Endothelial cell of umbilical vein (primary cell): ENCODE results near the gene CHN1. TPM values are rescaled to one million over a fixed set of nuclear protein-coding genes. Genes with fewer than 3 reads are reported as not detected.

Experiments used
- BruUV-seq: library from RNA; stranded (reverse); fragments of 400-500 nt; replicated peaks from 2 replicates; lab custom pipeline; 2021; lab: Mats Ljungman, UMichigan
- CTCF ChIA-PET: fragments of 300-600, 350-600 bp; sonication (Branson Sonifier 250); formaldehyde crosslinking; loops from one replicate; lab custom pipeline; 2021; ENCODE audit warnings: antibody characterized with exemption, inconsistent platforms; lab: Charles Lee
- POLR2A ChIA-PET: fragments of 300-600, 350-600 bp; sonication (Branson Sonifier 250); formaldehyde crosslinking; loops from one replicate; lab custom pipeline; 2021; ENCODE audit warnings: antibody characterized with exemption, inconsistent platforms; lab: Charles Lee
- DNase-seq: peaks from one replicate; pipeline ENCODE4 v3.0.0-alpha.2; 2011; ENCODE audit warnings: low read depth, low spot score
- FAIRE-seq: peaks from 2 replicates; lab custom pipeline; 2011; peaks lifted over from hg19 to GRCh38; lab: Jason Lieb, UNC
- H2AFZ ChIP-seq: 2 replicates; pipeline ENCODE4 v1.6.0; 2012; ENCODE audit warnings: low read depth, low read length, control low read depth, inconsistent platforms
- H3K27ac ChIP-seq: 2 replicates; pipeline ENCODE4 v1.5.1; 2011; ENCODE audit warnings: low read depth, mild to moderate bottlenecking, control low read depth, low read length, moderate library complexity; ENCODE audit not compliant: insufficient read depth
- H3K27me3 ChIP-seq, 2 experiments: 2 replicates each; pipeline versions ENCODE4 v1.6.0 to v1.6.1; 2011; ENCODE audit warnings: low read length in 2 of 2, mixed read lengths in 1 of 2; ENCODE audit not compliant: control insufficient read depth in 2 of 2, insufficient read depth in 2 of 2
- H3K36me3 ChIP-seq, 2 experiments: 2 replicates in 1 of 2; 3 replicates in 1 of 2; pipeline ENCODE4 v1.5.1; 2011; ENCODE audit warnings: low read length in 2 of 2, mild to moderate bottlenecking in 1 of 2, moderate library complexity in 1 of 2; ENCODE audit not compliant: control insufficient read depth in 2 of 2, insufficient read depth in 2 of 2; ENCODE audit errors: extremely low read depth in 1 of 2
- H3K4me1 ChIP-seq: 3 replicates; pipeline ENCODE4 v1.5.1; 2011; ENCODE audit warnings: mild to moderate bottlenecking, low read length; ENCODE audit not compliant: control insufficient read depth, insufficient read depth; ENCODE audit errors: extremely low read depth
- H3K4me2 ChIP-seq: 2 replicates; pipeline ENCODE4 v1.6.1; 2011; ENCODE audit warnings: low read length, control low read depth, mixed read lengths; ENCODE audit not compliant: insufficient read depth
- H3K4me3 ChIP-seq, 3 experiments: fragments of 200-600 bp in 1 of 3; sonication (generic), shearing (Covaris generic) in 1 of 3; replicated peaks in 1 of 3; 2 replicates each; pipeline ENCODE4 v1.5.1; 2011 to 2016; ENCODE audit warnings: control low read depth in 3 of 3, low read length in 3 of 3, mild to moderate bottlenecking in 2 of 3, inconsistent platforms in 1 of 3, low read depth in 1 of 3, moderate library complexity in 1 of 3; ENCODE audit not compliant: insufficient read depth in 1 of 3
- H3K79me2 ChIP-seq: 2 replicates; pipeline ENCODE4 v1.6.0; 2012; ENCODE audit warnings: low read length, inconsistent platforms; ENCODE audit not compliant: control insufficient read depth, insufficient read depth
- H3K9ac ChIP-seq: replicated peaks from 2 replicates; pipeline ENCODE3; 2011; ENCODE audit warnings: low read length, control low read depth; ENCODE audit not compliant: insufficient read depth; ENCODE audit errors: extremely low read depth
- H3K9me1 ChIP-seq: replicated peaks from 3 replicates; pipeline ENCODE4 v1.6.0; 2011; ENCODE audit warnings: mild to moderate bottlenecking, low read length; ENCODE audit not compliant: control insufficient read depth, insufficient read depth; ENCODE audit errors: extremely low read depth
- H3K9me3 ChIP-seq: replicated peaks from 2 replicates; pipeline ENCODE4 v1.5.1; 2012; ENCODE audit warnings: low read length, inconsistent platforms; ENCODE audit not compliant: control insufficient read depth, insufficient read depth
- H4K20me1 ChIP-seq: replicated peaks from 2 replicates; pipeline ENCODE3; 2011; ENCODE audit warnings: mild to moderate bottlenecking, low read length; ENCODE audit not compliant: control insufficient read depth, insufficient read depth; ENCODE audit errors: extremely low read depth
- CTCF ChIP-seq, 2 donors: IDR thresholded peaks; 1 replicate in 1 of 2; 2 replicates in 1 of 2; pipeline ENCODE4 v1.5.1; 2011; ENCODE audit warnings: low read length in 2 of 2, mild to moderate bottlenecking in 2 of 2, moderate library complexity in 2 of 2, control low read depth in 1 of 2, inconsistent platforms in 1 of 2, low read depth in 1 of 2; ENCODE audit not compliant: insufficient read depth in 1 of 2; ENCODE audit errors: extremely low read depth in 1 of 2
- FOS ChIP-seq: IDR thresholded peaks from 2 replicates; pipeline ENCODE4 v1.6.1; 2011; ENCODE audit warnings: mild to moderate bottlenecking, low read length, moderate library complexity, borderline replicate concordance; ENCODE audit not compliant: insufficient read depth
- POLR2AphosphoS5 ChIP-seq: IDR thresholded peaks from 2 replicates; pipeline ENCODE4 v1.6.1; 2012; ENCODE audit warnings: low read depth, mild to moderate bottlenecking, control low read depth, low read length, moderate library complexity; ENCODE audit not compliant: insufficient read depth
- dilution Hi-C: fragments of 300-500 bp; cut with MboI; formaldehyde crosslinking; loops from one replicate; pipeline ENCODE4 v1.15.0; 2019; ENCODE audit warnings: low sequenced_read_pairs; ENCODE audit not compliant: extremely low pct_ligation_motif_present
- intact Hi-C: fragments of 100-400 bp; cut with micrococcal nuclease; formaldehyde crosslinking; loops from one replicate; pipeline ENCODE4 v1.10.0; 2022
- polyA plus RNA-seq, 4 experiments: library from polyadenylated mRNA; depleted of rRNA in 3 of 4; stranded (reverse) in 3 of 4; unstranded in 1 of 4; fragments of >200 nt; gene quantifications; 2 replicates each; pipeline versions ENCODE4 v1.2.1 to v1.2.3, GENCODE V29; 2011 to 2012; ENCODE audit warnings: missing spikeins in 1 of 4
- total RNA-seq: library from RNA; stranded (reverse); gene quantifications from 2 replicates; pipeline ENCODE4 v1.2.3, GENCODE V29; 2021

The CHN1 gene
- total and polyA plus RNA-seq, 2 donors (not counting 3 experiments of a cell fraction or from before 2014, with no cell fraction given) = 23.3 to 24.9 TPM

DNA sequence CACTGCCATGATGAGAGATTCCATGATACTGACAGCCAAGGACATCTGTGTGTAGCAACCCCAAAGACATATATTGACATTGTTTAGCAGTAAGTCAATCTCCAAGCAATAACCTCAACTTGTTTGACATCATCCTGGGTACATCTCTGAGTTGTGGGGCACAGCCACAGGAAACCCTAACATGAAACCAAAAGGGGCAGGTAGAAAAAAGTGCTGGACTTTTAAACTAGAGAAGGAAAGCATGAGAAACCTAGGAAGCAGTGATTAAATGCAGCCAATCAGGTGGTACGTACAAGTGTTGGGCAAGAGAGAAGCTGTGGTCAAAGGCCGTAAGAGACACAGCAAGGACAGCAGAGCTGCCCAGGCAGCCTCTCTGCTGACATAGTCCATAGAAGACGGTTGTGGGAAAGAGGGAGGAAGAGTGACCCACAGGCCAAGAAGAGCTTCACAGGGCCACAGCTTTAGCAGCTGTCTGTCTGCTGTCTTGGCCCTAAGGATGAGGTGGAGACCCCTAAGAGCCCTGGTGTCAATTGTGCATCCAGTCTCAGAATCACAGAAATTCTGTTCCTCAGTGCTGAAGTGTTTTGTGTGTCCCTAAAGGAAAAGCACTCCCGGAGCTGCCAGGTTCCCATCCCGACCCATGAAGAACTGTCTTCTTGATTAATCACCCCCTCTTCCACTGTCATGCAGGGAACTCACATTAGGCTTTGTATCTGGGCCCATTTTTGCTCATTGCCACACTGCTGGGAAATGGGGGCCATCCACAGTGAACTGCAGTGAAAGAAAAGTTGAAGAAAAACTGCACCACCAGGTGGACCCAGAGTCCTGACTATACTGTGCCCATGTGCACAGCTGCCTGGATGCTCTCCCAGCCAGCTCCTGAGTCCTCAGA lies 25.4 kb upstream of the CHN1 start:
- no peaks in the 10 kb centered on the region for H4K20me1 ChIP-seq
- H3K27ac ChIP-seq = no peak overlapping the region
- POLR2A ChIA-PET = no interaction called here
- DNase-seq = peak; percentile 52
- H3K4me1 ChIP-seq = no peaks in the 10 kb centered on the region
- CTCF ChIA-PET = interaction anchor here (0.5 to 3.8 kb wide), 18 partner anchors 10 to 331 kb away, joined by 3 to 35 read pairs (median 8); partner anchors contain the start of gene CHN1
- no peaks in the 10 kb centered on the region for H3K36me3 ChIP-seq
- FAIRE-seq = peak; percentile 74
- no peaks in the 10 kb centered on the region for H3K9me1 ChIP-seq
- no peak overlapping the region for H3K9ac ChIP-seq
- intact Hi-C loops = loop anchor here (10.0 kb wide), 1 partner anchor 154 kb away; the partner anchor contains the start of gene ATP5MC3
- H3K27me3 ChIP-seq = no peaks in the 10 kb centered on the region
- dilution Hi-C loops = no loop called here
- no peak overlapping the region for H2AFZ ChIP-seq
- TF ChIP-seq FOS (no peak), POLR2AphosphoS5 (no peak), CTCF (IDR thresholded peaks at IDR 0.05; ENCODE audit: extremely low read depth in 1 of 2, insufficient read depth in 1 of 2, low read depth in 1 of 2, low read length in 2 of 2) (peak; percentile 24 to 60)
- no peaks in the 10 kb centered on the region for H3K79me2 ChIP-seq
- H3K9me3 ChIP-seq = no peaks in the 10 kb centered on the region
- no peak overlapping the region for H3K4me3 ChIP-seq
- H3K4me2 ChIP-seq = no peak overlapping the region
- no TSS peak for BruUV-seq

GRCh38 chr2:175027755-175028154 lies 22.6 kb upstream of the CHN1 start:
- intact Hi-C loops = no loop called here
- FAIRE-seq (no peak), DNase-seq (no peak)
- H4K20me1 ChIP-seq = no peaks in the 10 kb centered on the region
- H3K4me2 ChIP-seq = no peak overlapping the region
- no peaks in the 10 kb centered on the region for H3K36me3 ChIP-seq
- no peak overlapping the region for H2AFZ ChIP-seq
- H3K9me1 ChIP-seq = no peaks in the 10 kb centered on the region
- ChIA-PET CTCF (no interaction called here), POLR2A (no interaction called here)
- H3K9ac ChIP-seq = no peak overlapping the region
- H3K4me1 ChIP-seq = no peaks in the 10 kb centered on the region
- no TSS peak for BruUV-seq
- no peaks in the 10 kb centered on the region for H3K9me3 ChIP-seq
- no peaks in the 10 kb centered on the region for H3K27me3 ChIP-seq
- H3K4me3 ChIP-seq = no peak overlapping the region
- H3K27ac ChIP-seq = no peak overlapping the region
- TF ChIP-seq FOS = no peak
- no peak for TF ChIP-seq POLR2AphosphoS5
- dilution Hi-C loops = no loop called here
- no peaks in the 10 kb centered on the region for H3K79me2 ChIP-seq
